IPS DF 4.7 (cell line): ENCODE results near the gene SLC6A19.

Source experiments
- DNase-seq: peaks from one replicate; pipeline ENCODE4 v3.0.0-alpha.2; 2013; ENCODE audit warnings: low spot score; ENCODE audit errors: extremely low read depth

Gene SLC6A19

DNA sequence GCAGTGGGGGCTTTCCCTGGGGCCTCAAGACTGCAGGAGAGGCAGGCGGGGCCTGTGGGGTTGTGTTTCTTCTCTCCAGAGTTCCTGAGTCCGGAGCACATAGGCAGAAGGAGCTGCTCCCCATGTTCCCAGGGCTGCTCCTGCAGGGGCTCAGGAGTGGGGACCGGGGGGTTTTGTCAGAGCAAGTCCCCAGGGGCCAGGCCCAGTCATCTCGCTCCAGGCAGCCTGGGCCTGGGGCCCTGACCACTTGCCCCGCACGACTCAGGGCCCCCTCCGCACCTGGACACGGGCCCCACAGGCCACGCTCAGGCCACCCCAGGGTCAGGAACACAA lies 22.0 kb upstream of the SLC6A19 start:
- no peak for DNase-seq

DNA sequence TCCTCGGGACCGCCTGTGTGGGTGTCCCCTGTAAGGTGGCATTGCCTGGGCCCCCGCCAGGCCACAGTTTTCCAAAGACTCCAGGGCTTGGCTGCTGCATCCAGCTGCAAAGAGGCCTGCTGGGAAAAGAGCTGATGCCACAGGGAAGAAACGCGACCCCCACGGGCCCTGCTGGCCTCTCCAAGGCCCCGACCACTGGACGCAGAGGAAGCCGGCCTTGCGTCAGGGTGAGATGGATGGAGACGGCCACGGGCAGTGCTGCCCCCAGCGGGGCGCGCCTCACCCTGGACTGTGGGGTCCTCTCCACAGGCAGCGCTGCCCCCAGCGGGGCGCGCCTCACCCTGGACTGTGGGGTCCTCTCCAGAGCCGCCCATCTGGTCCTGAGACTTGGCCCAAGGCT lies 21.3 kb upstream of the SLC6A19 start:
- no peak for DNase-seq

DNA sequence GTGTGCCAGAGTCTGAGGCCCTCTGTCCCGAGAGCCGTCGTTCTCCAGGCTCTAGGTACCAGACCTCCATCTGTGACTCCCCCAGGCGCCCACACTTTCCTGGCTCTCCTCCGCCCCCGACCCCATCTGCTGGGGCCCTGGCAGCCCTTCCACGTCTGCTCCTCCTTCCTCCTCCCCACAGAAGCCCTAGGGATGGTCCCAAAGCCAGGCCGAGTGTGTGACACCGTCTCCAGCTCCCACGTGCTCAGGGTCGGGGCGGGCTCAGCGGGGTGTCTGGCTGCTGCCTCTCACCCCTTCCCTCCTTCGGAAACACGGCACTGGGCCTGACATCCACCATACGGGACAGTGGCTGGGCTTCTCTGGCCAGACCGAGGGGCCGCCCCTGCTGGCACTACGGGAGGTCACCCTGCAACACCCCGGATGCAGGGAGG lies 20.5 kb upstream of the SLC6A19 start:
- DNase-seq, result no peak

DNA sequence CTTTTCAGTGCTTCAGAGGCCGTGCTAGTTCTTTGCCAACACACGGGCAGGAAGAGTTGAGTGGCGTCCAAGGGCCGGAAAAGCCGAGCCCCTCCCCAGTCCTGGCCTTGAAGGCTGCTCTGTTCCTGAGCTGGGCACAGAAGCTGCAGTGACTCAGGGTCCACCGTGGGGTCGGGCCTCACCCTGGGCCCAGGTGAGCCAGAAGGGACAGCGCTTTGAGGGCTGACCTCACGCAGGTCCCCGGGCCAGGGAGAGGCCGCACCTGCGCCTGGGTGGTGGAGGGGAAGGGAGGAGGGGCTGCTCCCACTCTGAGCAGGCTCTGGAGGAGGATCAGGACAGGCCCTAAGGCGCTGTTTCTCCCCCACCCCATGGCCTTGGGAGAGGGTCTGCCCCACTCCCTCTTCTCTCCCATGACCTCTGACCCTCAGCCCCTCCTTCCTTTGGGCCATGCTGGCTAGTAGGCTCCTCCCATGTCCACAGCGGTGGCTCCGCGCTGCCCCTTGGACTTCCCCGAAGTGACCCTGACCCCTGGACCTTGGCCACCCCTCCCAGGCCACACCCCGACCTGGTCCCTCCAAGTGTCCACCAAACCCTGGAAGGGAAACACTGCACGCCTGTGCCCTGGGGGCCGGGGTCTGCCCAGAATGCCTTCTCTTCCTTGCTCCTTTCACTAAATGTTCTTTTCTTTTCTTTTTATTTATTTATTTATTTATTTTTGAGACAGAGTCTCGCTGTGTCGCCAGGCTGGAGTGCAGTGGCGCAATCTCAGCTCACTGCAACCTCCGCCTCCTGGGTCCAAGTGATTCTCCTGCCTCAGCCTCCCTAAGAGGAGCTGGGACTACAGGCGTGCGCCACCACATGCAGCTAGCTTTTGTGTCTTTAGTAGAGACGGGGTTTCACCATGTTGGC lies 19.7 kb upstream of the SLC6A19 start:
- DNase-seq, result no peak

DNA sequence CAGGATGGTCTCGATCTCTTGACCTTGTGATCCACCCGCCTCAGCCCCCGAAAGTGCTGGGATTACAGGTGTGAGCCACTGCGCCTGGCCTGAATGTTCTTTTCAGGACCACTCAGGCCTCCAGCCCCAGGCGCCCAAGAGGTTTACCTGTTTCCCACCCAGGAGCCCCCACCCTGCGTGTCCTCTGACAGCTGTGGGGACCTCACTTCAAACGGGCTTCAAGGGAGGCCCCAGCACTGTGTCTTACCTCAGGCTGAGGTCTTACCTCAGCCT lies 19.1 kb upstream of the SLC6A19 start:
- DNase-seq, result no peak

DNA sequence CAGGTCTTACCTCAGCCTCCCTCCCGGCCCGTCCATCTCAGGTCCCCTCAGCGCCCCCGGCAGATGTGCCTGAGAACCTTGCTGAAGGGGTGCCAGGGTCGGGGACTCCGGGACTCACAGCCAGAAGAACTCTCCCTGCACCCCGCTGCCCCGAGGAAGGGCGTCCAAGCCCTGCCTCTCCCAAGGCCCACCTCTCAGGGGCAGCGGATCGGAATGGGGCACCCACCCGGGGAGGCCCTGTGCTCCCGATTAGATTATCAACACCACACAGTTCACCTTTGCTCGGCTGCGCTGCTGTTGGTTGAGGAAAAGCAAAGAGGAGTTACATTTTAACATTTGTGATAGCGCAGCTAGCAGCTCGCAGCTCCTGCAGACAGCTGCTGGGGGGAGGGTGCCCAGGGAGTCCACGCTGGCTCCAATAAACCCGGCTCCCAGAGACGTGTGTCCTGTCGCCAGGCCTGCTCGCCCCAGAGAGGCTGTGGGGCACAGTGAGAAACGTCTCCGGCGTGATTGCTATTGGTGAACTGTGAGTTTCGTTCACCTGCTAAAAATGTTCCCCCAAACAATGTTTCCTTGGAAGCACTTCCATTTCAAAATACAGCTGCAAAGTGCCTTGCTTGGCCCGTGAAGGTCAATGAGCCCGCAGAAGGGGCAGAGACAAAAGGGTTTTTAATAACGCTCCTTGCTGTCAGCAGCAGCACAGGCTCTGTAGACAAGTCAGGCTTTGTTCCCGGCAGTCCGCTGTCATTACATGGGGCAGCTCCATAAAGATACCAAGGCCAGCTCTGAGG lies 18.6 kb upstream of the SLC6A19 start:
- DNase-seq, result no peak

DNA sequence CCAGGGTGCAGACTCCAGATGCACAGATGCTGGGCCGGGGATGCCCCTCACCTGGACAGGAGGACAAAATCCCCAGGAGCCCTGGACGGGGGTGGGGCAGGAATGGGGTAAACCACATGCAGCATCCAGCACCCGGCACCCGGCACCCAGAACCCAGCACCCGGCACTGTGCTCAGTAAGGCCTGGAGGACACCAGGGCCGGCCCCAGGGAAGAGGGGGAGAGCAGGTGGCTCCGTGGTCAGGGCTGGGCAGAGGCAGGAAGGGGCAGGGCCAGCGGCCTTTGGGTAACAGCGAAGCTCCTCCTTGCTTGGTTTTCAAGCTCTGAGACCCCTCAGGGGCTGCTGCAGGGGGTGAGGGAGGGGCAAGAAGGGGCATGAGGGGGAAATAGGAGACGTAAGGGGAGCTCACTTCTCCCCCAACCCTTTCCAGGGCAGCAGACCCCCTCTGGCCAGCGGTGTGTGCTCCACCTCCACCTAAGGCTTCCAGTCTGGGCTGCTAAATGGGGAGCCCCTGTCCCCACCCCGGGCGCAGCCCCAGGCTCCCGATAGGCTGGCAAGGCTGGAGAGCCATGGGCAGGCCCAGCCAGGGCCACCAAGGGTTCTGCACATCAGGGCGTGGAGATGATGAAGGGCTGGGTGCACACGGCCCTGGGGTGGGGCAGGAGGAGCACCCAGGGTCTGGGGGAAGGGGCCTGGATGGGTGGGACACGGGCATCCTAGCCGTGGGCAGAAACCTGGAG lies 17.8 kb upstream of the SLC6A19 start:
- DNase-seq, result no peak

DNA sequence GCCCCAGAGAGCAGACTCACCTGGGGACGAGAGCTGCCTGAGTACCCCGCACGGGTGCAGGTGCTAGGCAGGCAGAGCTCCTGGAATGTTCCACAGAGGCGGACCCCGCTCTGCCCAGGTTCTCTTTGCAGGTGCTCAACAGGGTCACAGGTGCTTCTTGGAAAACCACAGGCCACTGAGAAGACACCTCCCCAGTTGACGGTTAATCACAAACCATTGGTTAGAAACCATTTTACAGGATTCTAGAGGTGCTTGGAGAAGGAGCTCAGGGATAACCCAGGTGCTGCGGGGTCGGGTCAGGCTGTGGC lies 17.3 kb upstream of the SLC6A19 start:
- DNase-seq, result no peak

DNA sequence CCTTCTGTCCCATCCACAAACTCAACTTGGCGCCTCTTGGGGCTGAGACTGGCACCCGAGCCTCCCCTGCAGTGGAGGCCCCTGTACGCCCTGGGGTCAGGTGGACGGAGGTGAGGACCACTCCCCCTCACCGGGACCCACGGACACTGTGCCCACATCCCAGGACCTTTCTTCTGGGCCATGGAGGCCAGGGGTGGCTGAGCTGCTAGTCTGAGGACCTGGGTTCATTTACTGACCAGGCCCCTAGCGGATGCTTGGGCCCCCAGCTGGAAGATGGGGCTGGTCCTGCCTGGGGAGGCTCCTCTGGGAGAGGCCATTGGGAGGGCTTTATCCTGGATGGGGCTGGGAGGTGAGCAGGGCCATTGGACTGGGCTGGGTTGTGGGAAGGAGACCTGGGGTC lies 16.9 kb upstream of the SLC6A19 start:
- no peak for DNase-seq

DNA sequence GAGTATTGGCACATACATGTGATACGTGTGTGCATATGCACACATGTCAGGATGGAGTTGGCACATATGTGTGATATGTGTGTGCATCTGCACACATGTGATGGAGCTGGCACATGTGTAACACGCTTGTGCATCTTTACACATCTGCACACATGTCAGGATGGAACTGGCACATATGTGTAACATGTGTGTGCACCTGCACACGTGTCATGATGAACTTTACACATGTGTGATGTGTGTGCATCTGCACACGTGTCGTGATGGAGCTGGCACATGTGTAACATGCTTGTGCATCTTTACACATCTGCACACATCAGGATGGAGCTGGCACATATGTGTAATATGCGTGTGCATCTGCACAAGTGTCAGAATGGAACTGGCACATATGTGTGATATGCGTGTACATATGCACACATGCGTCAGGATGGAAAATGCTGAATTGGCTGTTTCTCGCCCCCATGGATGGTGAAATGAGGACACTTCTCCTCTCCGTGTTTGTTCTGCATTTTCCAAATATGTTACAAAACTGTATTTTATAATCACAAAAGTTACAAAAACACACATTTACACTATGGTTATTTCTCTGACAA lies 16.3 kb upstream of the SLC6A19 start:
- DNase-seq, result no peak

DNA sequence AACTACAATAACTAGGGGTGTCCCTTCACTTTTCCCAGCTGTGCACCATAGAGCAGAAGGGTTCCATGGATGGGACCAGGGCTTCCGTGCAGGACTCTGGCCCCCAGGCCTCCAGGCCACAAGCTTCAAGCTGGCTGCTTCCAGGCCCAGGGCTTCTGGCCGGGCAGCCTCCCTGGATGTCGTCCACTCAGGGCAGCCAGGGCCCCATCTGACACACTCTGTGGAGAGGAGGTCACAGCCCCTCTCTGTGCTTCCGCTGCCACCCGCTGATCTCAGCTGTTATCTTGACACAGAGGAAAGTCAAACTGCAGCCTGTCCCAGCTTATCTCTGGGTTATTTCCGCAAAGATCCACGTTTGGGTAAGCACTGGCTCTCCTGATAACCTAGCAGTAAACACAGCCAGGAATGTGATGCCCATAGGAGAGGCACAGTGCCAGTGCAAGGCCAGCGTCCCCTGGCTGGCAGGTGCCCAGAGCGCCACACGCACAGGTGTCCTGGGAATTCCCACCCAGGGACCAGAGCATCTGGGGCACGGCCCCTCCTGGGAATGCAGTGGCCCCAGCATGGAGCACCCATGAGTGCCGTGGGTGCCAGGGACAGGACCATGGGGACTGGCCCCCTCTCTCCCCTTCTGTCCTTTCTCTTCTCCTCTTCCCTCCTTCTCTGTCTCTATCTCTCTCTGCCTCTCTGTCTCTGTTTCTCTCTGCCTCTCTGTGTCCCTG lies 15.6 kb upstream of the SLC6A19 start:
- no peak for DNase-seq

DNA sequence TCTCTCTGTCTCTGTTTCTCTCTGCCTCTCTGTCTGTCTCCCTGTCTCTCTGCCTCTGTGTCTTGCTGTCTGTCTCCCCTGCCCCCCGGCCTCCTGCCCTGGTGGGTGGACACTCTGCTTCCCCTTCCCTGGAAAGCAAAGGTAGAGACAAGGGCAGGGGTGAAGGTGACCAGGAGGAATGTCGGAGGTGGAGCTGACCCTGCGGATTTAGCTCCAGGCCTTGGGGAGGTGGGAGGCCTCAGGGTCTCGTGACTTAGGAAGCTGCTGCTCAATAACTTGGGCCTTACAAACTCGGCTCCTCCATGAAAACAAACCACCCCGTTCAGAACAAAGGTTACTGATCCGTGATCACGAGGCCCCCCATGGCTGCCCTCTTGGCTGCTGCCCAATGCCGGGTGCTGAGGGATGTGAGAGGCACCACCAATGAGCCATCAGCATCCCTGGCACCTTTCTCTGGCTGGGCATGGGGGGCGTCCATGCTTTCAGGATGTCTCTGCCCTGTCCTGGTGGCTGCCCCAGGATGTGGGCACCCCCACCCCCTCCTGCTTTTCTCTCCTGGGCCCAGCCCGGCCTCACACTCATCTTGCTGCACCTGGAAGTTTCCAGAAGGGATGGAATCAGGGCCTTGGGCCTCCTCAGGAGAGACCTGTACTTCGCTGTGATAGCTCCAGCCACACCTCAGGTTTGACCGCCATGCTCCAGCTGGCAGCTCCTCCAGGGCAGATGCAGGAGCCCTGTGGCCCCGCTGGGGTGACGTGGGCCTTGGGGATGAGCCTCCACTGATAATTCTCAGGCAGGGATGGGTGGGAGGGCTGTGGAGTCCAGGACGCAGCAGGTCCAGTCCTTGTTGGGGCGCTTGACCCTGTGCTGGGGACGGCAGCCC lies 14.8 kb upstream of the SLC6A19 start:
- no peak for DNase-seq

DNA sequence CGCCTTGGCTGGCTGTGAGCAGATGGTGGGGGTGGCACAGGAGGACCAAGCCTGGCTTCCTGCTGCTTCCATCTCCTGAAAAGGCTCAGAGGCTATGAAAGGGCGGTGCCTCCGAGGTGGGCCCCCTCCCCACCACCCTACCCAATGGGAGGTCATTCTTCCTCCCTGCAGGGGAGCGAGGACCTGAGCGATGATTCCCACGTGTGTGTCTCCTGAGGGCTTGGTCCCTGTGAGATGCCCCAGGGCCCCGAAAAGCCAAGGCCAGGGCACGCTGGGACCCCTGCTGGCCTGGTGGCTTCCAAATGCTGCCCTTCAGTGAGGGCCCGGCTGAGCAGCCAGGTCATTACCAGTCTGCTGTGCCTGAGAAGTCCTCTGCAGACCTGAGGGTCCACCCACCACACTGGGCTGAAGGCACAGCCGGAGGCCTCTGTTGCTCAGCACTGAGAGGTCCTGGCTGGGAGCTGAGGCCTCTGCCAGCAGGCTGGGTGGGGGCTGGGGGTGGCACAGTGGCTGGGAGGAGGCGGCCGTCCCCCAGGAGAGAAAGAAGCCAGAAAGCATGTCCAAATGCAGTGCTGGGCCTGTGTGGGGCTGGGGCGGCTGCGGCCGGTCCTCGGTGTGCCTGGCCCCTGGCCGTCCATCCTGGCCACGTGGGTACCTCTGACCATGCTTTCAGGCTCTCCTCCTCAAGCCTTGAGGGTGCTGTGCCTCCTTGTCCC lies 14.0 kb upstream of the SLC6A19 start:
- no peak for DNase-seq

DNA sequence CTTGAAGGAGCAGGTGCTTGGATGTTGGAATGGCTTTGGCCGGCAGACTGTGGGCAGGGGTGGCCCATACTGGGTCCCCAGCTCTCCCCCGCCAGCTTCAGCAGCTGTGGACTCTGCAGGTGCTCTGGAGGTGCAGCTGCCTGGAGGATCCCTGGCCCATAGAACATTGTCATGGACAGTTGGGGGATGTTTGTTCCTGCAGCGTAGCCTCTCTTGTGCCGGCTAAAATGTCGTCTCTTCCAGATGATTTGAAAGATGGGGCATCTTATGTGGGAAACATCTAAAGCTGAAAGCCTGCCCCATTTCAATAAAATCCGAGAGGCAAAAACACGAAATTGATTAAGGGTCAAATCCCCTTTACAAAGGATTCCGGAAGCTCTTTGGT lies 13.5 kb upstream of the SLC6A19 start:
- no peak for DNase-seq

DNA sequence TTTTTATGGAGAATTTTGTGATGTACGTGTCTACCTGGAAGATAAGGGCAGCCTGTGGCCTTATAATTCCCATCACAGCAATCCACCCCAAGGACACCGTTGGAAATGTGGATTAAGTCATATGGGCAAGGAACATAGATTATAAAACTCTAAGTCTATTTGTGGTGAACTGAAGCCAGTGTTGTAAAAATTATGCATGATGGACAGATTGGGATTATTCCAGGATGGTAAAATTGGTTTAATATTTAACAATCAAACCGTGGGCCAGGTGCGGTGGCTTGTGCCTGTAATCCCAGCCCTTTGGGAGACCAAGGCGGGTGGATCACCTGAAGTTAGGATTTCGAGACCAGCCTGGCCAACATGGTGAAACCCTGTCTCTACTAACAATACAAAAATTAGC lies 12.9 kb upstream of the SLC6A19 start:
- no peak for DNase-seq

DNA sequence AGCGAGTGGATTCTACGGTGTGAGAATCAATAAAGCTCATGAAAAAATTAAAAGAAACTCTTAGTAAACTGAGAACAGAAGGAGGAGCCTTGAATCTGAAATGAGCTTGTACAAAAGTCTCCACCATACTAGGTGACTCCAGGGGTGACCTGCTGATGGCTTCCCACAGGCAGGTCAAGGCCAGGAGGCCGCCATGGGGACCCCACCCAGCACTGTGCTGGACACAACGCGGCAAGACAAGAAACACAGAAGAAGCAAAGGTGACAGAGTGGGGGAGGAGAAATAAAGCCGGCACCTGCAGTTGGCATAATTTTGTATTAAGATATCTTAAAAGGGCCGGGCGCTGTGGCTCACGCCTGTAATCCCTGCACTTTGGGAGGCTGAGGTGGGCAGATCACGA lies 12.1 kb upstream of the SLC6A19 start:
- DNase-seq, result no peak

DNA sequence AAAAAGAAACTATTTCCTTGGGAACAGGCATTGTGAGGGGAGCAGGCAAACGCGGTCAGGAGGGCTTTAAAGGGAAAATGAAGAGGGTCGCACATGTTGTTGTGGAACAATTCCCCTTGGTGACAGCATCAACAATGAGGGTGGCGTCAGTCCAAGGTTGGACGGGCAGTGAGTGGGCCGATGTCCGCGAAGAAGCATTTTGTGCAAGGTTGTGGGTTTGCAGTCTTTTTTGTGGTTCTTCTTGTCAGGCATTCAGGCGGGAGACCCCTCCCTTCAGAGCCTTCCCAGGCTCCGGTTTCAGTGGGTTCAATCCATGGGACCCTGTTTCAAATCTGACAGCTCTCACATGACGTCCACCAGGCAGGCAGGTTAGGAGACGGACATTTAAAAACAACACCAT lies 11.1 kb upstream of the SLC6A19 start:
- DNase-seq, result no peak

DNA sequence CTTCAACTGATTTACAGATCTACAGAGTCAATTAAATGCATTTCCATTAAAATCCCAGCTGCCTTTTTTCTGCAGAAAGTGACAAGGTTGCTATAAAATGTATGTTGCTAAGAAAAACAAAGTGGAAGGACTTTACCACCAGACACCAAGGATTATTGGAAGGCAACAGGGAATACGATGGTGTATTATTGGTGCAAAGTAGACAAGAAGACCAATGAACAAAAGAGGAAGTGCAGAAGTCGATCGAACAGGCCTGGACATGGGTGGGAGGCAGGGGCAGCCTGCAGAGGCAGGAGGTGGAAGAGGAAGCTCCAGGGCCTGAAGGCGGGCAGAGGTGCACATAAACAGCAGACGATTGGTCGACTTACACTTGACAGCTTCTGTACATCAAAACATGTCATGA lies 10.6 kb upstream of the SLC6A19 start:
- DNase-seq, result no peak

DNA sequence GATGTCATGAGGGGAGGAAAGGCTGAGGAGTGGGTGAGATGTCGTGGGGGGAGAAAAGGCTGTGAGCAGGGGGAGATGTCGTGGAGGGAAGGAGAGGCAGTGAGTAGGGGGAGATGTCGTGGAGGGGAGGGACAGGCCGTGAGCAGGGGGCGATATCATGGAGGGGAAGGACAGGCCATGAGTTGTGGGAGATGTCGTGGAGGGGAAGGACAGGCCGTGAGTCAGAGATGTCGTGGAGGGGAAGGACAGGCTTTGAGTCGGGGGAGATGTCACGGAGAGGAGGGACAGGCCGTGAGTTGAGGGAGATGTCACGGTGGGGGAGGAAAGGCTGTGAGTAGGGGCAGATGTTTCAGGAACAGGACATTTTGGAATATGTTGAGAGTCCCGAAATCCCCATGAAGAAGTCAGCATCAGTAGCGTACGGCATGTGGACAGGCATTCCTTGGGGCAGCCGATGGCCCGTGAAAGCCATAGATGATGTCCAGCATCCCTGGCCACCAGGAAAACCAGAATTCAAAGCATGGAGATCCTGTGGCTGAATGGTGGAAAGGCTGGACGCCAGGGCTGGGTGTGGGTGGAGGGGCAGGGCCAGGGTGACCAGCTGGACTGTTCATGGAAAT lies 8.3 kb upstream of the SLC6A19 start:
- DNase-seq, result no peak
